Nephron (organoid): ENCODE data around the gene CBLL1.

Source experiments
- H3K27ac Mint-ChIP-seq, 3 experiments: 2 replicates each; pipeline ENCODE4 v1.8.0; 2020; ENCODE audit warnings: mixed read lengths in 3 of 3, mild to moderate bottlenecking in 2 of 3, moderate library complexity in 1 of 3
- H3K27me3 Mint-ChIP-seq: 2 replicates; pipeline ENCODE4 v1.8.0; 2021; ENCODE audit warnings: low read depth, mild to moderate bottlenecking, moderate library complexity, mixed read lengths
- H3K36me3 Mint-ChIP-seq: 2 replicates; pipeline ENCODE4 v1.8.0; 2020; ENCODE audit warnings: low read depth, mixed read lengths
- H3K4me1 Mint-ChIP-seq: 2 replicates; pipeline ENCODE4 v1.8.0; 2020; ENCODE audit warnings: mixed read lengths
- H3K4me3 Mint-ChIP-seq, 3 experiments: 2 replicates each; pipeline ENCODE4 v1.8.0; 2020; ENCODE audit warnings: mild to moderate bottlenecking in 3 of 3, mixed read lengths in 3 of 3, moderate library complexity in 2 of 3
- H3K9me3 Mint-ChIP-seq: 2 replicates; pipeline ENCODE4 v1.8.0; 2020; ENCODE audit warnings: mixed read lengths
- TF ChIP-seq, protein P1 (sequence below), 3 experiments: fragments of 200-600 bp; sonication (generic); IDR thresholded peaks; one replicate each; pipeline ENCODE4 v1.5.0; 2021; ENCODE audit warnings: antibody characterized with exemption in 3 of 3; ENCODE audit not compliant: unreplicated experiment in 3 of 3

Gene CBLL1

DNA sequence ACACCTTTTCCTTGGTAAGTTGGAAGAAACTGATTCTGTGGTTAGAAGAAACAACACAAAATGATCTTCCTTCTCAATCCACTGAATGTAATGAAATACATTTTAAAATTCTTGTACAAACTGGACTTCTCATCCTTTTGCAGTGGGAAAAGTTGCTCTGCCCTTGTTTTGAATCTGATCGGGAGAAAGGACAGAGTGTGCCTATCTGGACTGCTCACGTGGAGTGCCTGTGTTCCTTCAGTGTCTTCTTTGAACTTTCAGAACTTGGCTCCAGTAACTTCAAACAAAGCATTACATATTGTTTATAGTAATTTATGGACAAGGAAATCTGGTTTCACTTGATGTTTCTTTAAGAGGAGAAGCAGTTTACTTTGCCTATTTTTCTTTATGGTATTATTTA lies 42.0 kb downstream of the CBLL1 start:
- no peaks in the 10 kb centered on the region for H3K36me3 Mint-ChIP-seq
- H3K9me3 Mint-ChIP-seq = no peaks in the 10 kb centered on the region
- peaks cover 13% of the 10 kb centered on the region for H3K27me3 Mint-ChIP-seq
- TF ChIP-seq, protein P1, sequence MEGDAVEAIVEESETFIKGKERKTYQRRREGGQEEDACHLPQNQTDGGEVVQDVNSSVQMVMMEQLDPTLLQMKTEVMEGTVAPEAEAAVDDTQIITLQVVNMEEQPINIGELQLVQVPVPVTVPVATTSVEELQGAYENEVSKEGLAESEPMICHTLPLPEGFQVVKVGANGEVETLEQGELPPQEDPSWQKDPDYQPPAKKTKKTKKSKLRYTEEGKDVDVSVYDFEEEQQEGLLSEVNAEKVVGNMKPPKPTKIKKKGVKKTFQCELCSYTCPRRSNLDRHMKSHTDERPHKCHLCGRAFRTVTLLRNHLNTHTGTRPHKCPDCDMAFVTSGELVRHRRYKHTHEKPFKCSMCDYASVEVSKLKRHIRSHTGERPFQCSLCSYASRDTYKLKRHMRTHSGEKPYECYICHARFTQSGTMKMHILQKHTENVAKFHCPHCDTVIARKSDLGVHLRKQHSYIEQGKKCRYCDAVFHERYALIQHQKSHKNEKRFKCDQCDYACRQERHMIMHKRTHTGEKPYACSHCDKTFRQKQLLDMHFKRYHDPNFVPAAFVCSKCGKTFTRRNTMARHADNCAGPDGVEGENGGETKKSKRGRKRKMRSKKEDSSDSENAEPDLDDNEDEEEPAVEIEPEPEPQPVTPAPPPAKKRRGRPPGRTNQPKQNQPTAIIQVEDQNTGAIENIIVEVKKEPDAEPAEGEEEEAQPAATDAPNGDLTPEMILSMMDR (IDR thresholded peaks at IDR 0.05; ENCODE audit: unreplicated experiment in 3 of 3) = no peak
- H3K4me1 Mint-ChIP-seq = no peaks in the 10 kb centered on the region
- H3K4me3 Mint-ChIP-seq = no peak overlapping the region
- no peak overlapping the region for H3K27ac Mint-ChIP-seq

DNA sequence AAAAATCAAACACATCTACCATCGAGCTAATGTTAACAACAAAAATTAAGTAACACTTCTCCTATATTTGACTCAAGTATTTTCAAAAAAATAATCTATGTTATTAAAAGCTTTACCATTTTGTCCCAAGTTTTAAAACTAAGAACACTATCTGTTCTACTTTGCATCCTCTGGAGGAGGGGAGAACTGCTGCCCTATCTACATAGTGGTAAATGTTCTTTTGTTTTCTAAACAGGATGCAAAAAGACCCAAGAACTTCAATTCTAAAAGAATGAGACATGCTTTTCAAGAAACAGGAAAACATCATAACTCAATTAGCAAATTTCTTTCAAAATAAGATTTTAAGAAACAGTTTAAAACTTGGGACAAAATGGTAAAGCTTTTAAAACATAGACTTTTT lies 44.3 kb downstream of the CBLL1 start:
- Mint-ChIP-seq H3K4me3 (no peak overlapping the region), H3K27ac (no peak overlapping the region), H3K4me1 (no peaks in the 10 kb centered on the region), H3K27me3 (peaks cover 9% of the 10 kb centered on the region), H3K9me3 (no peaks in the 10 kb centered on the region), H3K36me3 (no peaks in the 10 kb centered on the region)
- TF ChIP-seq, protein P1 (IDR thresholded peaks at IDR 0.05; ENCODE audit: unreplicated experiment in 3 of 3) = no peak

DNA sequence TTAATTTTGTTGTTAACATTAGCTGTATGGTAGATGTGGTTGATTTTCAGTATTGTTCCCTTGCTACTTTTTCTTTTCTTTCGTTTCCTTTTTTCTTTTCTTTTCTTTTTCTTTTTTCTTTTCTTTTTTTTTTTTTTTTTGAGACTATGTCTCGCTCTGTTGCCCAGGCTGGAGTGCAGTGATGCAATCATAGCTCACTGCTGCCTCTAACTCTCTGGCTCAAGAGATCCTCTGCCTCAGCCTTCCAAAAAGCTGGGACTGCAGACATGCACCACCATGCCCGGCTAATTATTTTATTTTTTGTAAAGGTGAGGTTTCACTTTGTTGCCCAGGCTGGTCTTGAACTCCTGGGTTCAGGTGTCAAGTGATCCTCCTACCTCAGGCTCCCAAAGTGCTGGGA lies 44.7 kb downstream of the CBLL1 start:
- TF ChIP-seq, protein P1 (IDR thresholded peaks at IDR 0.05; ENCODE audit: unreplicated experiment in 3 of 3) = no peak
- no peak overlapping the region for H3K27ac Mint-ChIP-seq
- H3K9me3 Mint-ChIP-seq = no peaks in the 10 kb centered on the region
- no peak overlapping the region for H3K4me3 Mint-ChIP-seq
- H3K27me3 Mint-ChIP-seq = peaks cover 9% of the 10 kb centered on the region
- H3K36me3 Mint-ChIP-seq = no peaks in the 10 kb centered on the region
- no peaks in the 10 kb centered on the region for H3K4me1 Mint-ChIP-seq

DNA sequence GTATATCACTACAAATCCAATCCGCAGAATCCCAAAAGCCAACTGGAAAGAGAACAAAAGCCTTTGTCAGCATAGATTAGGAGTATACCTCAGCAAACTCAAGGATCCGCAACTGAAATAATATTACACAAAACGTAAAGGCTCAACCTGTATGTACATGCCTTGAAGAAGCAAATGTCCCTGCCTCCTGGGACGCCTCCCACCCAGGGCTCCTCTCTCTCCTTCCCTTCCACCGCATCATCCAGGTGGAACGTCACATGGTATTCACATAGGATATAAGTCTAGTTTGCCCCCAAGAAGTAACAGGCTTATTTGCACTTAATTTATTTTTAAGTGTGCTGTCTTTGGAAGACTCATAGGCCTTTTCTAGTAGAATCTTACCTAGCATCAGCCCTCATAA lies 45.7 kb downstream of the CBLL1 start:
- no peak overlapping the region for H3K4me3 Mint-ChIP-seq
- peaks cover 9% of the 10 kb centered on the region for H3K27me3 Mint-ChIP-seq
- no peaks in the 10 kb centered on the region for H3K36me3 Mint-ChIP-seq
- H3K9me3 Mint-ChIP-seq = no peaks in the 10 kb centered on the region
- H3K4me1 Mint-ChIP-seq = no peaks in the 10 kb centered on the region
- no peak overlapping the region for H3K27ac Mint-ChIP-seq
- TF ChIP-seq, protein P1 (IDR thresholded peaks at IDR 0.05; ENCODE audit: unreplicated experiment in 3 of 3) = no peak

DNA sequence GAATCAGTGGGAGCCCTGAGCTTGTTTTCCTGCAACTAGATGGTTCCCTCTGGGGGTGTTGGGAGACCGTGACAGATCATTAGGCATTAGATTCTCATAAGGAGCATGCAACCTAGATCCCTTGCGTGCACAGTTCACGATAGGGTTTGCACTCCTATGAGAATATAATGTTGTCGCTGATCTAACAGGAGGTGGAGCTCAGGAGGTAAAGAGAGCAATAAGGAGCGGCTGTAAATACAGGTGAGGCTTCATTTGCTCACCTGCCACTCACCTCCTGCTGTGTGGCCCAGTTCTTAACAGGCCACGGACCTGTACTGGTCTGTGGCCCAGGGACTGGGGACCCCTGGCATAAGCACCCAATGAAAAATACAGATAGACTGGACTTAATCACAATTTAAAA lies 48.4 kb downstream of the CBLL1 start:
- no peaks in the 10 kb centered on the region for H3K4me1 Mint-ChIP-seq
- H3K4me3 Mint-ChIP-seq = no peak overlapping the region
- H3K36me3 Mint-ChIP-seq = no peaks in the 10 kb centered on the region
- peaks cover 5% of the 10 kb centered on the region for H3K27me3 Mint-ChIP-seq
- TF ChIP-seq, protein P1 (IDR thresholded peaks at IDR 0.05; ENCODE audit: unreplicated experiment in 3 of 3) = no peak
- no peaks in the 10 kb centered on the region for H3K9me3 Mint-ChIP-seq
- no peak overlapping the region for H3K27ac Mint-ChIP-seq

DNA sequence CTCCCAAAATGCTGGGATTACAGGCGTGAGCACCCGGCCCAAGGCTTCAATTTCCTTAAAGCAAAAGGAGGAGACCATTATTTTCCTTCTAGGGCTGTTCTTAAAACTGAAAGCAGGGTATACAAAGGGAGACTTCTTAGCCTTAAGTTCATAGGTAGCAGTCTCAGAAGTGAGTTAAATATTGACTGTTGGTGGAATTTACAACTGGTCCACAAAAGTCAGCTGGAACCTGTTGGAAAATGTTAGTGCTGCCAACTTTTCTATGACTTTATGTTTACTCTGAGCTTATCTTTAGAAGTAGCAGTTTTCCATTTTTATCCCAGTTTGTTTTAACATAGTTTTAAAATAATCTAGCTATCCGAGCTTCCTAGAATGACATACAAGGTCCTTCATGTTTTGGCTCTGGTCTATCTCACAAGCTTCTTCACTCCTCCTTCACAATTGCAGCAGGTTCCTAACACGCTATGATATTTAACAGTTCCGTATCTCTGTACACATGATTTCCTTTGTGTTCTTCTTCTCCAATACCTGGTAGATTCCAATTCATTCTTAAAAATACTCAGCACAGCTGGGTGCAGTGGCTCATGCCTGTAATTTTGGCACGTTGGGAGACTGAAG lies 55.8 kb downstream of the CBLL1 start:
- no peak overlapping the region for H3K27ac Mint-ChIP-seq

More for the DNA sequence above, 55.8 kb downstream of the CBLL1 start:
- H3K4me1 Mint-ChIP-seq = no peaks in the 10 kb centered on the region
- no peaks in the 10 kb centered on the region for H3K36me3 Mint-ChIP-seq
- TF ChIP-seq, protein P1 (IDR thresholded peaks at IDR 0.05; ENCODE audit: unreplicated experiment in 3 of 3) = no peak
- no peaks in the 10 kb centered on the region for H3K9me3 Mint-ChIP-seq
- no peak overlapping the region for H3K4me3 Mint-ChIP-seq
- no peaks in the 10 kb centered on the region for H3K27me3 Mint-ChIP-seq
